Suppressor macrophage treated with lipopolysaccharide for 4 hours (primary cell): ENCODE results near the gene AGTR1.

ENCODE experiments used
- DNase-seq: peaks from one replicate; pipeline ENCODE4 v3.0.0-alpha.2; 2020

The AGTR1 gene

DNA sequence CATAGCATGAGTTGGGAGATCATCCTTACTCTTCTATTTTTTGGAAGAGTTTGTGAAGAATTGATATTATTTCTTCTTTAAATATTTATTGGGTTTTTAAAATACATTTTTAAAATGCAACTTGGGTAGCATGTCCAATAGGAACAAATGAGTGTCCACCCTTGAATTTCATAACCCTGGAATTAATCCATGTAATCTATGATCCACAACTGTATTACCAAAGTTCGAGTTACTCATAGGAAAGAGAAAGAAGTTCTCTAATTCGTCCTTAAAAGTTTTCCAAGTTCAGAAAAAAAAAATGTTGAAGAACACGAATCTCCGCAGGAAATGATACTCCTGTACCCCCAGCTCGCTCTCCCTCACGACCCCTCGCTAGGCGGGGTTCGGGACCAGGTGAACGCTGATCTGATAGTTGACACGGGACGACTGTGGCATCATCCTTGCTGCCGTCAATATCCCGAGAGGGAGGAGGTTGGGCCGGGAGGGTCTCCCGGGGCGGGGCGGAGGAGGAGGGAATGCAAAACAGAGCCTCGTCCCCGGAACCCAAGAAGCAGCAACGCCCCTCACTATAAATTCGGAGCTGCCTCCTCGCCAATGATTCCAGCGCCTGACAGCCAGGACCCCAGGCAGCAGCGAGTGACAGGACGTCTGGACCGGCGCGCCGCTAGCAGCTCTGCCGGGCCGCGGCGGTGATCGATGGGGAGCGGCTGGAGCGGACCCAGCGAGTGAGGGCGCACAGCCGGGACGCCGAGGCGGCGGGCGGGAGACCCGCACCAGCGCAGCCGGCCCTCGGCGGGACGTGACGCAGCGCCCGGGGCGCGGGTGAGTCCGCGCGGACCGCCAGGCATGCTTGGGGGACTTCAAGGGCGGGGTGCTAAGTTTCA, at the start of gene AGTR1:
TSS of gene AGTR1 (plus strand) at position 598 of the 884 bp plus-strand sequence. CDS start 43,133 bp downstream, outside the sequence.
- DNase-seq: peak; percentile 14

DNA sequence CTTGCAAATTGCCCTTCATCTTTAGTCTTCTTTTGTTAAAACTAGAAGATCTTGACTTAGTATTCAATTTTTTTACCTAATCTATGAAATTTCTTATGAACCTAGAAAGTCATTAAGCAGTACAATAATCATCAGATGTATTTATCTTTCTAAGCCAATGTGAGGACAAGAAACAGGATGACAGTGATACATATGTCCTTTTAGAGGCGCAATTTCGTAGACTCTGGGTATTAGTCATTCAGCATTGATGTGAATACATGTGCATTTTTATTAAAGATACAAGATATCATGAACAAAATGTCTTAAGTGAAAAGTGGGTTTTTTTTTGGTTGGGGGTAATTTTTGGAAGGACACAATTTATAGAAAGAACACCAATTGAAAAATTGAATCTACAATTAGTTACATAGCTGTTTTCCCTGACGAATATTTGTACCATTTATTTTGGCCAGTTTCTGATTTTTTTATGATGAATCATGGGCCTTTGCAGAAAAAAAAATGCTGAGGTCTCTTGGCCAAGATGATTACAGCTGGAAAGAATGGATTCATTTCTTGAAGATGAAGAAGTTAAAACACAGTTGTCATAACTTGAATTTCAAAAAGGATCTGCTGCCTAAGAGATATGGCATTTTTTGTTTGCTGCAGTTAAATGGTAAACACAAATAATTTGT, 48.9 kb upstream of the AGTR1 start:
- no peak for DNase-seq

DNA sequence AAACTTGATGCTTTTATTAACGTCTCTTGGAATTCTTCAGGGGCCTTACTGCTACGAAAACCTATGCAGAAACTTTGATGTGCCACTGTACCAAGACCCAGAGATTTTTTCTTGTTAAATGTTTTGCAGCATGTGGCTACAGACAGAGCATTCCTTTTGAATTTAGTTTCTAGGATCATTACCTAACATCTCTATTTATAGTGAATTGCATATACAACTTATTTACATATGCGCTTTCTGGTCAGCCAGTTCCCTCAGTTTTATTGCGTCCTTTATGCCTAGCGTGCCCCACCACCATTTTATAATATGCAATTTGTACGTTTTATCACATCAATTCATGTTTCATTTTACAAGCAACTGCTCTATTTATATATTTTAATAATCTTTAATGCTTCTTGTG, 46.2 kb upstream of the AGTR1 start:
- no peak for DNase-seq

DNA sequence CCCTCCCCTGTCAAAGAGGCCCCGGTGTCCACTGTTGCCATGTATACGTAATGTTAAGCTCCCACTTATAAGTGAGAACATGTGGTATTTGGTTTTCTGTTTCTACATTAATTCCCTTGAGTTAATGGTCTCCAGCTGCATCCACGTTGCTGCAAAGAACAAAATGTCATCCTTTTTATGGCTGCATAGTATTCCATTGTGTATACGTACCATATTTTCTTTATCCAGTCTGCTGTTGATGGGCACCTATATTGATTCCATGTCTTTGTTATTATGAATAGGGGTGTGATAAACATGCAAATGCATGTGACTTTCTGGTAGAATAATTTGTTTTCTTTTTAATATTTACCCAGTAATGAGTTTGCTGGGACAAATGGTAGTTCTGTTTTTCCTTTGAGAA, 43.3 kb upstream of the AGTR1 start:
- no peak for DNase-seq

DNA sequence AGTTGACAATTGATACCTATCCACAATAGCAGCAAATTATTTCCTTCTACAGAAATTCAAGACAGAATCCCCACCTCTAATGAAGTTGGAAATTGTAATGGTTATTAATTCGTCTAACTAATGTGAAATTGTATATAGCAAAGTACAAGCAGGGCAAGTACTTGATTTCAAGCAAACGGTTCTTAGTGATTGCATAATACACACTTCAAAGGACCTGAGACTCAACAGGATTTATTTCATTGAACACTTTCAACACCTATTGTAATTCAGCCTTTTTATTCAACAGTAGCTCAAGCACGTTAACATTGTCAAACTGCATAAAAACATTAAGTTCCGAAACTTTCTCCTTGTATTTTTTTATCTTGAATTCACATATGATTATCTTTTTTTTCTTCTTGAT, 40.2 kb upstream of the AGTR1 start:
- no peak for DNase-seq

DNA sequence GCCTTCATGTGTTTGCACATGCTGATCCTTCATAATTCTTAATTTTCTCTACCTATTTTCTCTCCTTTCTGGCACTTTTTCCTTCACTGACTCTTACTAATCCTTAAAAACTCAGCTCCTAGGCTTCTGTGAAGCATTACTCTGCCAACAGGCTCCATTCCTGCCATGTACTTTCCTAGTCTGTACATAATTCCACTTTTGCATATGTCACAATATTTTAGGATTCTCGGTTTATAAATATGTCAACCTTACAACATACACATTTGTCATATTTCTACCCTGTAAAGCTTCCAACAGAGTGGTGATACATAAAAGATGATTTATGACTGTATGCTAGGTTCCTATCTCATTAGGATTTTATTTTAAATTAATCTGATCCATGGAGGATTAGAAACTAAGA, 38.2 kb upstream of the AGTR1 start:
- no peak for DNase-seq

DNA sequence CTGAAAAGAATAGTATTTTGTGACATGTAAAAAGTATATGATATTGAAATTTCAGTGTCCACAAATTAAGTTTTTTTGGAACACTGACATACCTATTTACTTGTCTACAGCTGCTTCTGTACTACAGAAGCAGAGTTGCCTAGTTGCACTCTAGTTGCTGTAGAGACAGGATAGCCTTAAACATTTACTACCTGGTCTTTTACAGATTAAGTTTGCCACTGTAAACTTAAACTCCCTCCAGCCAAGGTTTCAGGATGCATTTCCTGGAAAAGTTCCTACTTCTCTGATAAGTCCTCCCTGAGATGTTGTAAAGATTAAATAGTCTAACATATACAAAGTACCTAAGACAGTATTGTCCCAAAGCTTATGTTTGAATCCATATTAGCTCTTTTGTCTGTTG, 17.4 kb upstream of the AGTR1 start:
- DNase-seq: no peak

DNA sequence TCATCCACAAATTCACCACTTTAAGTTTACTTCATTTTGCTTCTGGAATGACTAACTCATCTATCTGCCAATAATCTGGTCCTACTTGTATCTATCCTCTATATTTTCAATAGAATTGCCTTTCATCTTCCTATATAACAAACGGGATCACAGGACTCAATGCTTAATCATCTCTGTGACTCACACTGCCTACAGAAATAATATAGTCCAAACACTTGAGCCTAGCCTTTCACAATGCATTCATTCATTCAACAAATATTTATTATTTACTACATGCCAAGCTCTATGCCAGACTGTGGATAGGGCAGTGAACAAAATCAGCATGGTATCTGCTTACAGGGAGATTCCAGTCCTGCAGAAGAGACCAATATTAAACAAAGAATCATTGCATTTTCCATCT, 16.6 kb upstream of the AGTR1 start:
- DNase-seq: no peak

DNA sequence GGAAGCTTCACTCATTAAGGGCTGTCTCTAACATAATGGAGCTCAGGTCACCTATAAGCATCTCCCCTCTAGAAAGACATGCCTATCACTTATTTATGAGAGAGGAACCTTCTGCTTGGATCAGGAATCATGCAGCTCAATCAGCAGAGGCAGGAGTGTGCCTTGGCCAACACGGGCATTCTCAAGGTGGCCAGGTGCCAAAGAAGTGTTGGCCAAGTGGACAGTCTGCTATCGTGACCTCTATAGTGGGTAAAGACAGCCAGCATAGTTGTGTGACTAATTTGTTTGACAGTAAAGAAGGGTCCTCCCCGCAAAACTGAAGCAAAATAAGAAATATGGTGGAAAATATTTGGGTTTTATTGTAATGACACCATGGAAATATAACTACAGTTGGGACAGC, 14.7 kb upstream of the AGTR1 start:
- DNase-seq: no peak

DNA sequence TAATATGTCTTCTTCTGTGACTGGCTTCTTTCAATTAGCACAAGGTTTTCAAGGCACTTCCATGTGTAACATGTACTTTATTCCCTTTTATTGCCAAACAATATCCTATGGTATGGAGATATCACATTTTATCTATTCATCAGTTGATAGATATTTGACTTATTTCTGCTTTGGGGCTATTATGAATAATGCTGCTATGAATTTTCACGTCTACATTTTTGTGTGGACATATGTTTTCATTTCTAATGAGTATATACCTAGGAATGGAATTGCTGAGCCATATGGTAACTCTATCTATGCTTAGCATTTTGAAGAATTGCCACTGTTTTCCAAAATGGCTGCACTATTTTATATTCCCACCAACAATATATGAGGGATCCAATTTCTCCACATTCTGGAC, 3.6 kb upstream of the AGTR1 start:
- no peak for DNase-seq

DNA sequence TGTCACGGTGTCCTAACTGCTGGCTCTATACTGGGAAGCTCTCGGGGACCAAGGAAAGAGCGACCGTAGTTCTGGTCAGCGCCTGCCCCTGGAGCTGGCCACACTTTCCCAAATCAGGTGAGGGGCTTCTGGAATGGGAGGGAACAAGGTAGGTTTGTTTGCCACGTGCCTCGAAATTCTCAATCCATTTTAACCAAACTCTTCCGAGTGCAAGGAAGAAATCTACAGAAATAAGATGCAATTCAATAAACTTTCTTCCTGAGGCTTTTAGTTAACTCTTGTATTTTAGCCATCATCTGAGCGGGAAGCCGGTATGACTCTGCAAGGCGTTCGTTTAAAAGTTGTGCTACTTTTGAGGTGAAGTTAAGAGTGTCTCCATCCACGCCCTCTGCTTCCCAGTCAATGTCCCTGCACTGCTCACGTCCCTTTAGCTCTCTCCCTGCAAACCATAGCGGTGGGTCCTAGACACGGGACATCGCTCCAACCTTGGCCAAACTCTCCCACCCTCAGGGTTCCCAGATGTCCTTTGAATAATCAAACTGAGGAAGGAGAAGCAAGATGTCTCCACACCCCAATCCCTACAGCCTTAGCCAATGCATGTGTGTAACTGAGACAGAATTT, 597 bp downstream of the AGTR1 start:
- DNase-seq: no peak

DNA sequence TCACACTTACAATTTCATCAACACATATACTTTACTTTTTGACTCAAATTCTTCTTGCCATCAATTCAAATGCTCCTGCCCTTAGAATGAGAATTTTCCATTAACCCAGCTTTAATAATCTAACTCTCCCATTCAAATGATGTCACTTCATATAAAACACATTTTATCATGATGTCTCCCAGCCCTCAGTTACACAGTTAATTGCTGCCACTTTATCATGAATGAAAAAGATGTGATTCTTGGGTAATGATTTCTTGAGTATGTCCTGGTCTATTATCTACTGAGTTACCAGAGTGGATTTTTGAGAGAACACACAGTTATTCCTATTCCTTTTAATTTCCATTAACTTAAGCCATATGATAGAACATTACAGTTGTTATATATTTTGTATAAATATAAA, 7.6 kb downstream of the AGTR1 start:
- no peak for DNase-seq

DNA sequence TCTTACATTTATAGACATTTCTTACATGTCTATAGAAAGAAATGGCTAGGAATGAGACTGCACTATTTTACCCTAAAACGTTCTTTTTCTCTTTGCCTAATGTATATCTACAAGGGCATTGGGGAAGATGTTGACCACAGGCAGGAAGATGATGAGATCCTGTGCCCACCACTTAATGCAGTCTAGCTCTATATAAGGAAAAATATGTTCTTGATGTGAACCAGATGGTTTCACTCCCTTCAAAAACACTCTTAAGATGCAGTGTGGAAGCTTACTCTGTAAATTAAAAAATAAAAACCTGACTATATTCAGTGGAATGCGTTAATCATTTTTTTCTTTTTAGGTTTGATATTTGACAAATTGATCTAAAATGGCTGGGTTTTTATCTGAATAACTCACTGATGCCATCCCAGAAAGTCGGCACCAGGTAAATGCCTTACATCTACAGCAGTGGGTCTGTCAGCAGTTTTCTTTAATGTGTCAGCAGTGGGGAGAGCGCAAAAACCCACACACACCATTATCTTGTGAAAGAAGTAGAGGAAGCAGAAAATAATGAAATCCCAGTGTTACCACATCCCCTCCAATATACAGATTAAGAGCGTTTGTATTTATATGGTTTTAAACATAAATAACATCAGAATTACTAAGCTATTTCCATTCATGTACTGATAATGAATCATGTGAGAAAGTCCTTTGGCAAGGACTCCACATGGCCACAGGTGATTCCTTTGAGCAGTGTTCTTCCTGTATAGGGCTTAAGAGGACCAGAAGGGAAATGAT, 10.1 kb downstream of the AGTR1 start:
- DNase-seq: no peak

DNA sequence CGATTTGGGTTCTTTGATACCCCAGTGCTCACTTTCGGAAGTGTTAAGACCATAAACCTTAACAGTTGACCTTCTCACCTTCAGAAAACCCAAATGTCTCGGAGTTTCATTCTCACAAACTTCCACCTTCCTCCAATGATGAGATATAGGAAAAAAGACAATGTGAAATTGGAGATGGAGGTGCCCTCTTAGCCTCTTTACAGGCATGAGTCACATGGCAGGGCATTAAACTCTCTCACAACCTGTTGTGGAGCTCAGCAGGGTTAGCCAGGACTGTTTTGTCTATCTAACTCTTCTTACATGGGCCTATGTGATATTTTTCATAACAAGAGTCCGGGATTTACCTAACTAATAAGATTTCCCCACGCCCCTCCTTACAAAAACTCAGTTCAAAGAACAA, 10.7 kb downstream of the AGTR1 start:
- DNase-seq: no peak

DNA sequence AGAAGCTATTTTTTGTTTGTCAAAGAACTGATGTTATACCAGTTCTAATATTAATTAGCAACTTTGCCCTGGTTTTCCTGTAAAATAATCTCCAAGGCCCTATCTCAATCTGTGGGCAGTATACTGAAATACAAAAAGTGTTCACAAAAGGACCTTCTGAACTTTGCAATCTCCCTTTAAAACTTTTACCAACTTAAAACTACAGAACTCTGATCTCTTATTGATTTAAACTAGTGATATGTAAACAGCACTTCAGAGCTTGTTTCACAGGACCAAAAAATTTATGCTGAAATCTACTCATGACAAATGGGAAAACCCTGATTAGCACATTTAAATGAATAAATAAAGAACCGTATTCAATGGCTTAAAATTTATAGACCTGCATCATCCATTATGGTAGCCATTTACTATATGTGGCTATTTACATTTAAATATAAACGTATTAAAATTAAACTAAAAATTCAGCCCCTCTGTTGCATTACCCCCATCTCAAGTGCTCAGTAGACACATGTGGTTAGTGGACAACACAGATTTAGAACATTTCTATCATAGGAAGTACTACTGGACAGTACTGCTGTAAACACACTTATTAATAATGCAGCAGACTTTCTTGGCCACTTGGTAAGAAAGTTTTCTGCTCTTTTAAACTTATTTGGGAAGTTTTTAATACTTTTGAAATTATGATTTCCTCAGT, 12.0 kb downstream of the AGTR1 start:
- no peak for DNase-seq

DNA sequence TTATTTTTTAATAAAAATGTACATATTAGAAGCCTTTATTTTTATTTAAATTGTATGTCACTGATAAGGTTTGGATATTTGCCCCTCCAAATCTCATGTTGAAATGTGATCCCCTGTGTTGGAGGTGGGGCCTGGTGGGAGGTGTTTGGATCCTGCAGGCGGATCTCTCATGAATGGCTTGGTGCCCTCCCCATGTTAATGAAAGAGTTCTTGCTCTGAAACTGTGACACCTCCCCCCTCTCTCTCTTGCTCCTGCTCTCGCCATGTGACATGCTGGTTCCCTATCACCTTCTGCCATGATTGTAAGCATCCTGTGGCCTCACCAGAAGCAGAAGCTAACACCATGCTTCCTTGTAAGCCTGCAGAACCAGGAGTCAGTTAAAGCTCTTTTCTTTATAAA, 13.0 kb downstream of the AGTR1 start:
- DNase-seq: no peak

DNA sequence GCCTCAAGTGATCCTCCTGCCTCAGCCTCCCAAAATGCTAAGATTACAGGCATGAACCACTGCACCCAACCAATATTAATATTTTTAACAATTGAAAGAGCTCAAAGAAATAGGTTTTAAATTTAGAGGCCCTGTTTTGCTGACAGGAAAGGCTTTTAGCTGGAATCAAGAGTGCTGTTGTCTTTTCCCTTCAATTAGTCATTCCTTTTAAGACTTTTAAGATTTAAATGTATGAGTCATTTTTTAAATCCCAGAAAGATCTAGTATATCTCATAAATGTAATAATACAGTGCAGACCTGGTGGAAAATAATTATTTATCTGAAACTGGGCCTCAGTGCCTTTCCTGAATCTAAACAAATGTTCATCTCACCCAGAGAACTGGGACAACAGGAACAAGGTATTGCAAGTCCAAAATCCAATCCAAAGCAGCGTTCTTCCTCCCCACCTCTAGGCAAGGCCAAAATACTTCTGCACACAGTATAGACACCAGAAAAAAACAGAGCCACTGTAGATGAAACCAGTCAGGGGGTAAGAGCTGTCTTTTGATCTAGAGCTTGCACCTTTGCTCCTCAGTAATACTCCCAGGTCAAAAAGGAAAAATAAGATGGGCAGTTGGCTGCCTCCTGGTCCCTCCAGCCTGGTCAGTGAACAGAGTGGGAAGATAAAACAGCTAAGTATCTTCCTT, 14.4 kb downstream of the AGTR1 start:
- no peak for DNase-seq

DNA sequence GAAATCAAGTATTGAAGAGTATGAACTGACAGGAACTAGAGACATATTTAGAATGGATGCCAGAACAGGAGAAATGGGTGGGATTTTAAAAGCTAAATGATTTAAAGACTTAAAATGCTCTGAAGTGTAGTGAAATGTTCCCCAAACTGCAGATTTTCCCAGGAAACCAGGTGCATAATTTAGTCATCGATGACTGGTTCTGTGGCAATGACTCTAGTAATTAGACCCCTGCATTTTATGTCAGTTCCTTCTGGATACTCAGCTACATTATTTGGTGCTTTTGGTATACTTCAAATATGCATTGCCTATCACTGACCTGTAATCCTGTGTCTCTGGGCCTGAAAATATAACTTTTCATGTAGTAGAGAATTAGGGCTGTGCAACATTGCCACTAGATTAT, 16.8 kb downstream of the AGTR1 start:
- DNase-seq: no peak

DNA sequence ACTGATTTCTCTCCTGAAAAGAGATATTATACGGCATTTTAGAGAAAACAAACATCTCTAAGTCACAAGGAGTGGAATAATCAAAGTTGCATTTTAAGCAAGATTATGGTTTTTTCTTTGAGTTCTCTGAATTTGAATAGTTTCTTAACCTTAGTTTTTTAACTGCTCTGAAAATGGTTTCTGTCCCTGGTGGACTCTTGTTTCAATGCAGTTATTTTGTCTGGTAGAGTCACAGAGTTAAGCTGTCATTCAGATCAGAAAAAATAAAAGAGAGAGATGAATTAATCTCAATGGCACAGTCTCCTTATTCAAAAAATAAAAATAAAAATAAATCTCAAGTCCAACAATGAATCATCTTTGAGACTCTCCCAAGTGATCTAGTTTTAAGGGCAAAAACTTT, 19.0 kb downstream of the AGTR1 start:
- DNase-seq: no peak

DNA sequence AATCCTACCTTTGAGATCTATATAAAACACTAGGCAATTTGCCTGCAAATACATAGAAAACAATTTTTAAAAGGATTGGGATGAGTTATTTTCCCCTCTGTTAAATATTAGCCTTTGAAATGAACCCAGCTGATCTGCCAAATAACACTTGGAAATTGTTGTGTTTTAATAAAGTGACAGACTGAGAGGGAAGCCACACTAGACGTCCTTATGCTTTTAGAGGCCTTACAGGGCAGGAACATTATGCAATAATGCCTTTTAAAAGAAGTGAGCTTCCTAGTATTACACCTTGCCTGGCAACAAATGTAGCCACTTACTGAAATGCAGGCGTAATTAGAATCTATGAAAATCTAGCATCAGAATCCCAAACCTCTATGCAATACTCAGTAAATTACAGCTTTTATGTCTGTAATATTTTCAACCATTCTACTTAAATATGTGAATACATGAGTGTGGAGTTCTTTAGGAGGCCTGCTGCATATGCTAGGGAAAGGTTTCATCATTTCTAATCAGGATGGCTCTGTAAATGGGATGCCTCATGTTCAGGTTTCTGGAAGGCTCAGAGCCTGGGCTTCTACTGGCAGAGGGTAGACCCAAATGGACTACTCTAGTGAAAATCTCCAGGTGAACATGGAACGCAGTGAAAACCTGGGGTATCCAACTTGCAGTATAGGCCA, 20.3 kb downstream of the AGTR1 start:
- no peak for DNase-seq
